Left ventricle myocardium inferior (tissue), 1 donor: ENCODE measurements around the gene ACSM6. TPM values are rescaled to one million over a fixed set of nuclear protein-coding genes. Genes with fewer than 3 reads are reported as not detected.
"Not testable (repeated sequence)": the region's sequence is repeated elsewhere in the genome, so short reads cannot be mapped to it uniquely, and the experiment has no call there.

Experiments used
- DNase-seq: peaks from one replicate; pipeline ENCODE4 v3.0.0-alpha.2; 2020
- H3K27ac ChIP-seq: fragments of 200-600 bp; replicated peaks from 2 replicates; pipeline ENCODE4 v1.8.0; 2021
- H3K27me3 ChIP-seq: fragments of 200-600 bp; 2 replicates; pipeline ENCODE4 v1.8.0; 2021; ENCODE audit warnings: low read depth
- H3K36me3 ChIP-seq: fragments of 200-600 bp; 2 replicates; pipeline ENCODE4 v1.8.0; 2021
- H3K4me1 ChIP-seq: fragments of 200-600 bp; 2 replicates; pipeline ENCODE4 v1.8.0; 2021
- H3K4me3 ChIP-seq: fragments of 200-600 bp; 2 replicates; pipeline ENCODE4 v1.8.0; 2021; ENCODE audit warnings: mild to moderate bottlenecking, moderate library complexity
- H3K9me3 ChIP-seq: fragments of 200-600 bp; replicated peaks from 2 replicates; pipeline ENCODE4 v1.8.0; 2021
- CTCF ChIP-seq: fragments of 200-600 bp; IDR thresholded peaks from 2 replicates; pipeline ENCODE4 v1.8.0; 2021; ENCODE audit warnings: antibody characterized with exemption, mild to moderate bottlenecking, borderline replicate concordance
- intact Hi-C: fragments of 100-400 bp; cut with micrococcal nuclease; formaldehyde crosslinking; loops from one replicate; pipeline ENCODE4 v1.11.0; 2022
- total RNA-seq: library from RNA; stranded (reverse); fragmentation: NEBNext Ultra II Directional; extraction: Animal tissue kit (Norgen Biotek cat#: 25700); gene quantifications from one replicate; pipeline ENCODE4 v1.2.1, GENCODE V29; 2021
- donor health status: DM: no; HTN: yes; CAD: no; lungs with severe emphysema.

Gene ACSM6
- total RNA-seq, 1 donor from 2014 or later, result not detected

DNA sequence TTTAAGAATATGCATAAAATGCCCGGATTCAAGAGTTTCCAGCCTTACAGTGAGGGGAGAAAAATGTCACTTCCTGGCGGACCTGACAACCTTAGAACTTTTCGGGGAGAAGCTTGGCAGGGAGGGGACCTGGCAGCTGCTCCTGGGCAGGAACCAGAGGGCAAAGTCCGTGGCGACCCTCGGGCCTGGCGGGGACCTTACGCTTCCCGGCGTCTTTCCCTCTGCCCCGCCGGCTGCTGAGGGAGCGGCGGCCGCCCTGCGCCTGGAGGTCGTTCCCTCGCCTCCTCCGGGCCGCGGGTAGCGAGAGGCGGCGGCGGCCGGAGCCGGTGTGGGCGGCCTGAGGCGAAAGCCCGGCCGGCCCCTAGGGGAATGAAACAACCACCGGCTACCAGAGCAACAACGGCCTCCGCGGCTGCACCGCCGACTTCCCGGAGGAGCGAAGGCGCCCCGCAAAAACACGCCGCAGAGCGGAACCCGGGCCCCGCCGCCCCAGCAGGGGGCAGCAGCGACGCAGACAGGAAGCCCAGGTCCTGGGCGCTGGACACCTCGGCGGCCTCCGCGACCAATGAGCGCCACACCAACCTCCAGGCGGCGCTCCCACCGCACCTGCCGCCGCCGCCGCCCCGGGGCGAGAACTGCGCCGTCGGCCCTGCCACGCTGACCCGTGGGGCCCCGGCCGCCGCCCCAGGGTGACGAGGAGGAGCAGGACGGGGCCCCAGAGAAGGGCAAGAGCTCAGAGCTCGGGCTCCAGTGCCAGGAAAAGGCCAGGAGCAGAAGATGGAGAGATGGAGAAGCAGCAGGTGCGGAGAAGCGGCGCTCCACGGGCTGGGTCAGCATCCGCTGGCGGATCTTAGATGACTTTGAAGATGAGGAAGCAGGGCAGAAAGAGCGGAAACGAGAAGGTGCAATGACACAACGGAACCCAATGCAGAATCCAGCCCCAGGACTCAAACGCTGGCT, 10.5 kb upstream of the ACSM6 start:
- TF ChIP-seq CTCF, result peak; percentile 99
- Histone ChIP-seq H3K4me3 (peak overlapping the region; percentile 79), H3K4me1 (peaks cover 17% of the 10 kb centered on the region), H3K27me3 (no peaks in the 10 kb centered on the region), H3K27ac (peak overlapping the region; percentile 85), H3K9me3 (no peaks in the 10 kb centered on the region), H3K36me3 (no peaks in the 10 kb centered on the region)
- intact Hi-C loops, result loop anchor here (10.0 kb wide), 1 partner anchor 181 kb away; no protein-coding TSS in a partner anchor
- peak; percentile 88 for DNase-seq

DNA sequence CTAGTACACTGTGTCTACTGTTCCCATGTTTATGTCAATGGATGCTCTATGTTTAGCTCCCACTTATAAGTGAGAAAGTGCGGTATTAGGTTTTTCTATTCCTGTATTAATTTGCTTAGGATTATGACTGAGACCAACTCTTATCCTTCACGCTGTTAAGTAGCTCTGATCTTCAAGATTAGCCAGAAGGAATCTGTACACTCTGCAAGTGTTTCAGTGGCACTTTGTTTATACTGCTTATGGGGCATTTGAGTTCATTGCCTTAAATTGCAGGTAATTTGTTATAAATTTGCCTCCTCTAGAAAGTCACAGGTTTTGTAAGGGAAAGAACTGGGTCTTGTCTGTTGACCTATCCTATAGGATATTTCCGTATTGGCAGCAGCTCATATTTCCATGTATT, 6.4 kb upstream of the ACSM6 start:
- TF ChIP-seq CTCF, result no peak
- no peak overlapping the region for H3K27ac ChIP-seq
- H3K36me3 ChIP-seq, result no peaks in the 10 kb centered on the region
- no peaks in the 10 kb centered on the region for H3K27me3 ChIP-seq
- intact Hi-C loops, result loop anchor here (10.0 kb wide), 1 partner anchor 177 kb away; no protein-coding TSS in a partner anchor
- no peak overlapping the region for H3K4me3 ChIP-seq
- no peaks in the 10 kb centered on the region for H3K9me3 ChIP-seq
- no peak for DNase-seq
- peaks cover 15% of the 10 kb centered on the region for H3K4me1 ChIP-seq

GRCh38 chr10:95188593-95188992, 5.4 kb upstream of the ACSM6 start:
- Histone ChIP-seq H3K27ac (no peak overlapping the region), H3K36me3 (no peaks in the 10 kb centered on the region), H3K9me3 (no peaks in the 10 kb centered on the region), H3K27me3 (no peaks in the 10 kb centered on the region), H3K4me1 (peaks cover 5% of the 10 kb centered on the region), H3K4me3 (no peak overlapping the region)
- DNase-seq, result no peak
- intact Hi-C loops, result loop anchor here (10.0 kb wide), 1 partner anchor 176 kb away; no protein-coding TSS in a partner anchor
- no peak for TF ChIP-seq CTCF

- Histone ChIP-seq H3K36me3 (no peaks in the 10 kb centered on the region), H3K27me3 (no peaks in the 10 kb centered on the region), H3K4me3 (no peak overlapping the region), H3K9me3 (no peaks in the 10 kb centered on the region), H3K4me1 (no peaks in the 10 kb centered on the region), H3K27ac (no peak overlapping the region)
- no peak for TF ChIP-seq CTCF
- no peak for DNase-seq
- intact Hi-C loops, result no loop called here
Measured at GRCh38 chr10:95196046-95196445, 2.0 kb downstream of the ACSM6 start.

DNA sequence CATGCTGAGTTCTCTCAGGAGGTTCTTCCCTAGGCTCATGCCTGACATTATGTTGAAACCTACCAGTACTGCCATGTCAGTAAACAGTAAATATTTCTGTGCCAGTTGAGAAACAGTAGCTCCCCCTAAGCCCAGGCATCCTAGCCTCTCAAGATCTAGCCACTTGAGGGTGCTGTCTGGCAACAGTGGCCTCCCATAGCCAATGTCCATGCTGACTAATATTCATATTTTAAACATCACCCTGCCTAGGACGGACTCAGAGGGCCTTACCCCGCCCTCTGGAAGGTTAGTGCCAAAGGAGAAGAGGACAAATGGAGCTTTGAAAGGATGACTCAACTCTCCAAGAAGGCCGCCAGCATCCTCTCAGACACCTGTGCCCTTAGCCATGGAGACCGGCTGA, 7.7 kb downstream of the ACSM6 start:
- H3K4me1 ChIP-seq, result no peaks in the 10 kb centered on the region
- H3K9me3 ChIP-seq, result peaks cover 6% of the 10 kb centered on the region
- TF ChIP-seq CTCF, result peak; percentile 16
- no peak overlapping the region for H3K4me3 ChIP-seq
- H3K27ac ChIP-seq, result no peak overlapping the region
- intact Hi-C loops, result no loop called here
- DNase-seq, result no peak
- no peaks in the 10 kb centered on the region for H3K27me3 ChIP-seq
- no peaks in the 10 kb centered on the region for H3K36me3 ChIP-seq

DNA sequence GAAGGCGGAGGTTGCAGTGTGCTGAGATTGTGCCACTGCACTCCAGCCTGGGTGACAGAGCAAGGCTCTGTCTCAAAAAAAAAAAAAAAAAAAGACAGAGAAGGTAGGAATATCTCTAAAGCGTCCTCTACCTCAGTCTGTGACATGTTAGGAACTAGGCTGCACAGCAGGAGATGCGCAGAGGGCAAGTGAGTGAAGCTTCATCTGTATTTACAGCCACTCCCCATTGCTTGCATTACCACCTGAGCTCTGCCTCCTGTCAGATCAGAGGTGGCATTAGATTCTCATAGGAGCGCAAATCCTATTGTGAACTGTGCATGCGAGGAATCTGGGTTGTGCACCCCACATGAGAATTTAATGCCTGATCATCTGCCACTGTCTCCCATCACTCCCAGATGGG, 8.8 kb downstream of the ACSM6 start:
- not testable (repeated sequence) for H3K27ac ChIP-seq

More for the DNA sequence above, 8.8 kb downstream of the ACSM6 start:
- H3K4me1 ChIP-seq, intact Hi-C loops, H3K9me3 ChIP-seq, H3K27me3 ChIP-seq, DNase-seq, H3K4me3 ChIP-seq, H3K36me3 ChIP-seq: not testable (repeated sequence)
